Measurements from ENCODE around the gene SLC17A9.

The SLC17A9 gene

GRCh38 chr20:62978561-62978943 lies 26.0 kb downstream of the SLC17A9 start:
- no peak for FAIRE-seq
- DNase-seq (ENCODE audit: extremely low spot score, insufficient read length, low read depth), result no peak

- DNase-seq (ENCODE audit: extremely low spot score, insufficient read length, low read depth) (no peak), FAIRE-seq (no peak)
Observed at GRCh38 chr20:62979310-62979709, 26.8 kb downstream of the SLC17A9 start.

- no peak for FAIRE-seq
- DNase-seq (ENCODE audit: extremely low spot score, insufficient read length, low read depth), result no peak
Observed at GRCh38 chr20:62979876-62980373, 27.4 kb downstream of the SLC17A9 start.

- no peak for FAIRE-seq
Observed at GRCh38 chr20:62980380-62980960, 28.0 kb downstream of the SLC17A9 start.

DNA sequence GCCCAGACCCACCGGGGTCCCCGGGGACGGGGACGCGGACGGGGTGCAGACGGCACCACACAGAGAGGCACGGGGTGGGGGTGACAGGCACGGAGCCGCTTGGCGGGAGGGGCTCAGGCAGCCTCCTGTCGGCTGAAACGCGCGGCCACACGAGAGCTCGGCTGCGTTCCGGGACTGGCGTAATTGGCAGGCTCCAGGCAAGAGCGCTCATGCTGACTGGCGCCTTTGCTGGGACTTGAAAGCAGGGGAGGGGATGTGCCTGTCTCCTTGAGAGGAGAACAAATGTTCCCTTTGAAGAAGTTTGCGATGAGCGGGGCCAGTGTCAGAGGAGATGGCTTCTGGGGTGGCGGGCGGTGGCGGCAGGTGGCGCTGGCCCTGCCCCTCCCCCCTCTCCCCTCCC lies 28.5 kb downstream of the SLC17A9 start:
- FAIRE-seq (no peak), DNase-seq (ENCODE audit: extremely low spot score, insufficient read length, low read depth) (no peak)

More at GRCh38 chr20:62980380-62980960, 28.0 kb downstream of the SLC17A9 start:
- DNase-seq (ENCODE audit: extremely low spot score, insufficient read length, low read depth), result no peak

DNA sequence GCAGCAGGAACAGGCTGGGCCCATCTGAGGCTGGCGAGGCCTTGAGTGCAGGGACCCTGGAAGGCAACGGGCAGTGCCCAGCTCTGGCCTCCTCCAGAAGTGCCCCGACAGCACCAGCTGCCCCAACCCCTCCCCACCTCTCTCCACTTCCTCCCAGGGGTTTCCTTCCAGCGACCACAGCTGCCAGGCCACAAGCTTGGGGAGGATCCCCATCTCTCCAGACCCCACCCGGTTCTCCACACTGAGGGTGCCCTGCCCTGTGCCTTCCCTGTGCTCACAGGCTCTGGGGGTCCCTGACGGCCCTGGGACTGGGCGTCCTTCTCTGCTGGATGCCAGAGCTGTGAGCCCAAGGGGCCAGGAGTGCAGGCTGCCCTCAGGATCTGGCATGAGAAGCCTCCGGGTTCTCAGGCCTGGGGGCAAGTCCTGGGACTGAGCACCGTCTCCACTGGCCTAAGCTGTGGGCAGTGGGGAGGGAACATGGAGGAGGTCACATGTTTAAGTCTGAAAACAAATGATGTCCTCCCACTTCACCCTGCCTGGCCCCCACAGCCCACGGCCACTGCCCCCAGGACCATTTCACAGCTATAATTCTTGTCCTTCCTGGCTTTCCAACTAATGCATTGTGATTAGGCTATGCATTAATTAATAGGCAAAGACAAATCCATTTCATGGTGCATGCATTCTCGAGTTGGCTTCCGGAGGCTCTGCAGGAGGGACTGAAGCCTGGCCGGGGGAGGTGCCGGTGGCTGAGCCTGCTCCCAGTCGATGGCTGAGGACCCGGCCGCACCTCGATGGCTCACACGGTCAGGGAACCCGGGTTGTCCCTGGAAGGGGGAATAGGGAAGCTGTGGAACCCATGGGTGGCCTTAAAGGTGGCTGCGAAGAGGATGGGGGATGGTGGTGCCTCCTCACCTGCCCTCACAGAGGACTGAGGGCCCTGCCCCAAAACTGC lies 29.9 kb downstream of the SLC17A9 start:
- no peak for DNase-seq (ENCODE audit: extremely low spot score, insufficient read length, low read depth)
- FAIRE-seq, result no peak

DNA sequence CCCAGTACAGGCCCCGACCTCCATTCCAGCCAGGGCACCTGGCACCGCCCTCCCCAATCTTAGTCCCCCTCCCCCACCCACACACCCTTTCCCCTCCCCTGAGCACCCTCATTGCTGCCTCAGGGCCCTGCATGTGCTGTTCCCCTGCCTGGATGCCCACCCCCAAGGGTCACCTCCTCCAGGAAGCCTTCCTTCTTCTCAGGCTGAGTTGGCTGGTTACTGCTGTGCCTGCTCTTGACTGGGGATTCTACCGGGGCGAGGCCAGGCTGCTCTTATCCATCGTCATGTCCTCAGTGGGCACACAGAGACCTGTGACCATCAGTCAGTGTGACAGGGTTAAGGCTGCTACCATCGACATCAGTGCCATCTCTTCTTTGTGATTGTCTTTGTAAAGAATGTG lies 30.7 kb downstream of the SLC17A9 start:
- DNase-seq (ENCODE audit: extremely low spot score, insufficient read length, low read depth), result no peak
- no peak for FAIRE-seq

GRCh38 chr20:62984666-62985443 lies 32.3 kb downstream of the SLC17A9 start:
- DNase-seq (ENCODE audit: extremely low spot score, insufficient read length, low read depth), result no peak
- FAIRE-seq, result no peak

- FAIRE-seq, result no peak
- no peak for DNase-seq (ENCODE audit: extremely low spot score, insufficient read length, low read depth)
Observed at GRCh38 chr20:62985444-62985778, 32.9 kb downstream of the SLC17A9 start.

GRCh38 chr20:62986257-62986800 lies 33.8 kb downstream of the SLC17A9 start:
- DNase-seq (ENCODE audit: extremely low spot score, insufficient read length, low read depth) (no peak), FAIRE-seq (no peak)

DNA sequence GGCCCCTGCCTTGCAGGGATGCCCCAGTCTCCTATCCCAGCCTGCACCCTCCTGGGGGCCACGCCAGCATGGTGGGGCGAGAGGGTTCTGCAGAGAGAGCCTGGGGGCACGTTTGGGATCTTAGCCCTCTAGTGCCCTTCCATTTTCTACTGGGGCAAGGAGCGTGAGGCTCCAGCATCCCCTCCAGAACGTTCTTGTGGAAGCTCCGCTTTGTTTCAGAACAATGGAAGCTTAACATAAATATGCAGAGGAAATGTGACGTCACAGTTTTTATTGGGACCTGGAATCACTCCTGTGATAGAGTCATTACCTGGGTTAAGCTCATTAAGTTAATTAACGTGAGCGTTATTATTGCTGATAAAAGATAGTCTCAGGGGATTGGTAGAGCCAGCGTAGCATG lies 34.6 kb downstream of the SLC17A9 start:
- FAIRE-seq (no peak), DNase-seq (ENCODE audit: extremely low spot score, insufficient read length, low read depth) (no peak)

- DNase-seq (ENCODE audit: extremely low spot score, insufficient read length, low read depth) (no peak), FAIRE-seq (no peak)
Observed at GRCh38 chr20:62989201-62989601, 36.7 kb downstream of the SLC17A9 start.

DNA sequence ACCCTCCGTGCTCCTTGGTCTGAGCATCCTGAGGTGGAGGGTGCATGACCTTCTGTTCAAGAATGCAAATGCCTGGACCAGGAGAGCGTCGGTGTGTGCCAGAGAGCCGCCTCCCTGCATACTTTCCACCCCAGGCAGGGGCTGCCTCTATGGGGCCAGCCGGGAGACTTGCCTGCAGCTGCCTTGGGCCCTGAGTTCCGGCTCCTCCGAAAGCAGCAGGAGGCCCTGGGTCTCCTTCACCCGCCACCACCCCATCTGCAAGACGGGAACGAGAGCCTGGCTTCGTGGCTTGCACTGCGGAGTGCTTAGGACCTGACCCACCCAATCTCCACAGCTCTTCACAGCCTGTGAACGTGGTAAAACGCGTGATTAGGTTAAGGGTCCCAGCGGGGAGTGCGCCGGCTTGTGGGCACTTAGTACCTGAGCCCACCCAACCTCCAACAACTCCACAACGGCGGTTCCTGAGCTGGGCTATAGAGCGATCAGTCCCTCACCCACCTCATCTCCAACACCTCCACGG lies 37.9 kb downstream of the SLC17A9 start:
- no peak for DNase-seq (ENCODE audit: extremely low spot score, insufficient read length, low read depth)
- no peak for FAIRE-seq

GRCh38 chr20:62991196-62991807 lies 38.8 kb downstream of the SLC17A9 start:
- DNase-seq (ENCODE audit: extremely low spot score, insufficient read length, low read depth) (no peak), FAIRE-seq (no peak)

DNA sequence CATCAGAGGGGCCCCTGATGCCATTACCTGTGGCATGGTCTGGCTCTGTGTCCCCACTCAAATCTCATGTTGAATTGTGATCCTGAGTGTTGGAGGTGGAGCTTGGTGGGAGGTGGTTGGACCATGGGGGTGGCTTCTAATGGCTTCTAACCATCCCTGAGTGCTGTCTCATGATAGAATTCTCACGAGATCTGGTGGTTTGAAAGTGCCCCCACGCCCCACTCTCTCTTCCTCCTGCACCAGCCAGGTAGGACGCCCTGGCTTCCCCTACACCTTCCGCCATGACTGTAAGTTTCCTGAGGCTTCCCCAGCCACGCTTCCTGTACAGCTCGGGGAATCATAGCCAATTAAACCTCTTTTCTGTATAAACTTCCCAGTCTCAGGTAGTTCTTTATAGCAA lies 39.4 kb downstream of the SLC17A9 start:
- no peak for DNase-seq (ENCODE audit: extremely low spot score, insufficient read length, low read depth)
- FAIRE-seq, result no peak

- no peak for DNase-seq (ENCODE audit: extremely low spot score, insufficient read length, low read depth)
- no peak for FAIRE-seq
Observed at GRCh38 chr20:62993856-62994494, 41.5 kb downstream of the SLC17A9 start.

GRCh38 chr20:62994869-62995281 lies 42.4 kb downstream of the SLC17A9 start:
- FAIRE-seq (no peak), DNase-seq (ENCODE audit: extremely low spot score, insufficient read length, low read depth) (no peak)

- DNase-seq (ENCODE audit: extremely low spot score, insufficient read length, low read depth) (no peak), FAIRE-seq (no peak)
Observed at GRCh38 chr20:62995481-62995880, 43.0 kb downstream of the SLC17A9 start.

DNA sequence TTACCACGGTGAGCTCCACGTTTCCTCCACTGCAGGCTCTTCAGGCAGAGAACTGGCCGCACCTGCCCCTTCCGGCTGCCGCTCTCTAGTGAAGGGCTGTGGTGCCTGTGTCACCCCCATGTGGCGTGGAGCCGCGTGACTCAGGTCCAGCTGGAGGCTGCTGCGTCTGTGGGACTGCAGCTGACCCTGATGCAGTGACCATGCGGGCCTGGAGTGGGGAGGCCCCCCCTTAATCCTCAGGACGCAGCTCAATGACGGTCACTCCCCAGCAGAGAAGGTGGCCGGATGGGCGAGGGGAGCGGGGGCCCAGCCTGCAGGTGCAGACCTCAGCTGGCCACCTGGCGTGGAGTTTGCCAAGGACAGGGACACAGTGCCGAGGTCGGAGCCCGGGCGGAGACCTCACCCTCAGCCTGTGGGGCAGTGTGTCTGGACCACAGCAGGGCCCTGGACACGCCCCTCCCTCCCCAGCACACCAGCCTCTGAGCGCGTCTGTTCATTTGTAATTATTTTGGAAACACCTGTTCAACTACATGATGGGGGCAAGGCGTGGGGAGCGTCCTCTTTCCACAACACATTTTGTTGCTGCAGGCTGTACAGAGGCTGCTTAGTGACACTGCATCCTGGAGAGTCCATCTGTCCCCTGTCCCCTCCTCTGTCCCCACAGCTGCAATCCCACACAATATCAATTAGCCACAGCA lies 43.5 kb downstream of the SLC17A9 start:
- no peak for DNase-seq (ENCODE audit: extremely low spot score, insufficient read length, low read depth)
- FAIRE-seq, result no peak
